Ishikawa (cell line): ENCODE data around the gene PUM1.

Experiments
- CEBPB ChIP-seq: IDR thresholded peaks from 2 replicates; pipeline ENCODE4 v1.6.1; 2012
- CREB1 ChIP-seq: IDR thresholded peaks from 2 replicates; pipeline ENCODE4 v1.6.1; 2012; ENCODE audit warnings: low read depth
- EGR1 ChIP-seq: IDR thresholded peaks from 2 replicates; pipeline ENCODE4 v1.6.1; 2012
- EP300 ChIP-seq: IDR thresholded peaks from 2 replicates; pipeline ENCODE4 v1.6.1; 2012; ENCODE audit warnings: borderline replicate concordance
- FOXM1 ChIP-seq: IDR thresholded peaks from 2 replicates; pipeline ENCODE4 v1.6.1; 2012; ENCODE audit warnings: low read depth, borderline replicate concordance
- NFIC ChIP-seq: IDR thresholded peaks from 2 replicates; pipeline ENCODE4 v1.6.1; 2012
- RAD21 ChIP-seq: IDR thresholded peaks from 2 replicates; pipeline ENCODE4 v1.6.1; 2012; ENCODE audit warnings: low read depth
- TAF1 ChIP-seq: IDR thresholded peaks from 2 replicates; pipeline ENCODE4 v1.6.1; 2012; ENCODE audit warnings: low read depth, mild to moderate bottlenecking
- TCF12 ChIP-seq: IDR thresholded peaks from 2 replicates; pipeline ENCODE4 v1.6.1; 2012; ENCODE audit warnings: low read depth
- TEAD4 ChIP-seq: IDR thresholded peaks from 2 replicates; pipeline ENCODE4 v1.6.1; 2012
- YY1 ChIP-seq: IDR thresholded peaks from 2 replicates; pipeline ENCODE4 v1.6.1; 2012; ENCODE audit warnings: low read depth
- ZBTB7A ChIP-seq: IDR thresholded peaks from 2 replicates; pipeline ENCODE4 v1.6.1; 2012; ENCODE audit warnings: low read depth
- TF ChIP-seq, protein P1 (sequence below): IDR thresholded peaks from 2 replicates; pipeline ENCODE4 v1.6.1; 2012
- TF ChIP-seq, protein P2 (sequence below): IDR thresholded peaks from 2 replicates; pipeline ENCODE4 v1.6.1; 2012; ENCODE audit warnings: low read depth, mild to moderate bottlenecking
- TF ChIP-seq, protein P3 (sequence below): IDR thresholded peaks from 2 replicates; pipeline ENCODE4 v1.6.1; 2012

Gene PUM1, protein sequence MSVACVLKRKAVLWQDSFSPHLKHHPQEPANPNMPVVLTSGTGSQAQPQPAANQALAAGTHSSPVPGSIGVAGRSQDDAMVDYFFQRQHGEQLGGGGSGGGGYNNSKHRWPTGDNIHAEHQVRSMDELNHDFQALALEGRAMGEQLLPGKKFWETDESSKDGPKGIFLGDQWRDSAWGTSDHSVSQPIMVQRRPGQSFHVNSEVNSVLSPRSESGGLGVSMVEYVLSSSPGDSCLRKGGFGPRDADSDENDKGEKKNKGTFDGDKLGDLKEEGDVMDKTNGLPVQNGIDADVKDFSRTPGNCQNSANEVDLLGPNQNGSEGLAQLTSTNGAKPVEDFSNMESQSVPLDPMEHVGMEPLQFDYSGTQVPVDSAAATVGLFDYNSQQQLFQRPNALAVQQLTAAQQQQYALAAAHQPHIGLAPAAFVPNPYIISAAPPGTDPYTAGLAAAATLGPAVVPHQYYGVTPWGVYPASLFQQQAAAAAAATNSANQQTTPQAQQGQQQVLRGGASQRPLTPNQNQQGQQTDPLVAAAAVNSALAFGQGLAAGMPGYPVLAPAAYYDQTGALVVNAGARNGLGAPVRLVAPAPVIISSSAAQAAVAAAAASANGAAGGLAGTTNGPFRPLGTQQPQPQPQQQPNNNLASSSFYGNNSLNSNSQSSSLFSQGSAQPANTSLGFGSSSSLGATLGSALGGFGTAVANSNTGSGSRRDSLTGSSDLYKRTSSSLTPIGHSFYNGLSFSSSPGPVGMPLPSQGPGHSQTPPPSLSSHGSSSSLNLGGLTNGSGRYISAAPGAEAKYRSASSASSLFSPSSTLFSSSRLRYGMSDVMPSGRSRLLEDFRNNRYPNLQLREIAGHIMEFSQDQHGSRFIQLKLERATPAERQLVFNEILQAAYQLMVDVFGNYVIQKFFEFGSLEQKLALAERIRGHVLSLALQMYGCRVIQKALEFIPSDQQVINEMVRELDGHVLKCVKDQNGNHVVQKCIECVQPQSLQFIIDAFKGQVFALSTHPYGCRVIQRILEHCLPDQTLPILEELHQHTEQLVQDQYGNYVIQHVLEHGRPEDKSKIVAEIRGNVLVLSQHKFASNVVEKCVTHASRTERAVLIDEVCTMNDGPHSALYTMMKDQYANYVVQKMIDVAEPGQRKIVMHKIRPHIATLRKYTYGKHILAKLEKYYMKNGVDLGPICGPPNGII

DNA sequence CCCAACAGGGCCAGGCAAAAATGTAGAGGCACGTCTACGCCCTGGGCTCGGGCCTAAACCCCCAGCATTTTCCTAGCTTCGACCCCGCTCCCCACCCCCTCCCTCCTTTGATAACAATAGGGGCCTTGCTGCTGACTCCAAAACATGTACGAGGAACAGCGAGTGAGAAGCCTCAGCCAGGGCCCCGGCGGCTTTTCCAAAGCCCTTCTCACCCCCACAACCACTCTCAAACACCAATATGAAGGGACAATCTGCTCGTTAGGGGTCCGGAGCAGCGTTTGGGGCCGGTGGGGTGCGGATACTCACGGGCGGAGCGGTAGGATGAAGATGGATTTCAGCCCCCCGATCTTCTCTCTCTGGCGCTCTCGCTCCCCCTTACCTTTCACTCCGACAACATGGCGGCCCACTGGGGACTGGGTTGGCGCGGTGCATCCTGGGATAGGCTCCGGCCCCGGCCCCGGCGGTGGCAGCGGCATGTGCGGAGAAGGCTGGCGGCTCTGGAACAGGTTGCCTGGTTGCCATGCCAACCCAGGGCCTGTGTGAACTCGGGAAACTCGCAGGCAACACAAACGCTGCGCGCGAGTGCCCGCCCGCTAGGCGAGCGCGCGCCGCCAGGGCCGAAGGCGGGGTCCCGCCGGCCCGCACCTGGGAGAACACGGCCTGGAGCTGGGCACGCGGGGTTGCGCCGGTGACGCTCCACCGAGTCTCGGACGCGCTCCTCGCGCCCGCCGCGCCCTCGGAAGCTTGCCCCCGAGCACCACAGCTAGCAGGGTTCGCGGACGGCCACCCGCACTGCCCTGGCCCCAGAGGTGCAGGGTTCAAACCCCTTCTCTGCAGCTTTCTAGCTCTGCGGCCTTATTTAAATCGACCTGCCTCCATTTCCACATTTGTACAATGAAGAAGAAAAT is at the start of gene PUM1:
Gene PUM1 (minus strand): TSS at position 408 of the 908 bp plus-strand sequence. CDS start 6,151 bp downstream, outside the sequence.
- TF ChIP-seq EP300 (no peak; the same call in 1 of the 2 replicates), ZBTB7A (0 out of 2 replicates have a peak, but pooled peaks have one; percentile 24), CREB1 (no peak), TAF1 (peak; percentile 93), RAD21 (0 out of 2 replicates have a peak, but pooled peaks have one; percentile 3), YY1 (peak; percentile 96), CEBPB (no peak), FOXM1 (0 out of 2 replicates have a peak, but pooled peaks have one; percentile 12), TEAD4 (peak; percentile 10), TCF12 (peak; percentile 47; the same call in 1 of the 2 replicates)
- TF ChIP-seq, protein P1, sequence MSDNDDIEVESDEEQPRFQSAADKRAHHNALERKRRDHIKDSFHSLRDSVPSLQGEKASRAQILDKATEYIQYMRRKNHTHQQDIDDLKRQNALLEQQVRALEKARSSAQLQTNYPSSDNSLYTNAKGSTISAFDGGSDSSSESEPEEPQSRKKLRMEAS, result peak; percentile 88

DNA sequence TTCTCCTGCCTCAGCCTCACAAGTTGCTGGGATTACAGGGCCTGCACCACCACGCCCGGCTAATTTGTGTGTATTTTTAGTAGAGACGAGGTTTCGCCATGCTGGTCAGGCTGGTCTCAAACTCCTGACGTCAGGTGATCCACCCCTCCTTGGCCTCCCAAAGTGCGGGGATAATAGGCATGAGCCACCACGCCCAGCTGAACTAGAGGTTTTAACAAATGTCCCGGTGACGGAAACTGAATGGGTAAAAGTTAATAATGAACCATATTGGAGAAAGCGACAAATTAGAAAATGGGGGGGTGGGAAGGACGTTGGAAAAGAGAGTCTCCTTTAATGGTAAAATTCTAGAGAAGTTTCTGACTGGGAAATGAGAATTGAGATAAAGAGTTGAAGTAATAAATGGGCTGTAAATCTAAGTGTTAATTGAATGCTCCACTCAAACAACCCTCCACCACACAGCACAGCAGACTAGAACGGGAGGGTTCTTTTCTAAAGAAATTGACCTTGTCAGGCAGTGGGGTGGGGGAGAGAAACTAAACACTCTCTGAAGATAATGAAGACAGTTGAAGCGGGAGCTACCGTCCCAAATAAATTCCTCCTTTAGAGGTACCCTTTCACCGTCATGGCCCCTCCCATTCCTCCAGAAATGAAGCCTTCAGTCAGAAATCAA is 46.9 kb upstream of the PUM1 start:
- no peak for TF ChIP-seq EGR1
- no peak for TF ChIP-seq RAD21
- TF ChIP-seq, protein P1, result no peak
- no peak for TF ChIP-seq EP300
- TF ChIP-seq YY1, result no peak

DNA sequence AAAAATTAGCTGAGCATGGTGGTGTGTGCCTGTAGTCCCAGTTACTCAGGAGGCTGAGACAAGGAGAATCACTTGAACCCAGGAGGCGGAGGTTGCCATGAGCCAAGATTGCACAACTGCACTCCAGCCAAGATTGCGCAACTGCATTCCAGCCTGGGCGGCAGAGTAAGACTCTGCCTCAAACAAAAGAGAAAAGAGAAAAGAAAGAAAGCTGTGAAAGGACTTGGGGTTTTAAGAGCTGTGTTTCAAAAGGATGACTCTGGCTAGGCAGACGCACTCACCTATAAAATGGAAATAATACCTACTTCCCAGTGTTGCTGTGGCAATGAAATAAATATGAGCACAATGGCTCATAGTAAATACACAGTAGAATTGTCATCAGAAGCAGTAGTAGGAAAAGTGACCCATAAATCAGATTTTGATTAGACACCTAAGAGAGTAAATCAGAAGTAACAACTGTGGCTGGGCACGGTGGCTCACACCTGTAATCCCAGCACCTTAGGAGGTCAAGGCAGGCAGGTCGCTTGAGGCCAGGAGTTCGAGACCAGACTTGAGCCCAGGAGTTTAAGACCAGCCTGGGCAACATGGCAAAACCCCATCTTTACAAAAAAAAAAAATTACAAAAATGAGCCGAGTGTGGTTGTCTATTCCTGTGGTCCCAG is 45.9 kb upstream of the PUM1 start:
- TF ChIP-seq, protein P2, sequence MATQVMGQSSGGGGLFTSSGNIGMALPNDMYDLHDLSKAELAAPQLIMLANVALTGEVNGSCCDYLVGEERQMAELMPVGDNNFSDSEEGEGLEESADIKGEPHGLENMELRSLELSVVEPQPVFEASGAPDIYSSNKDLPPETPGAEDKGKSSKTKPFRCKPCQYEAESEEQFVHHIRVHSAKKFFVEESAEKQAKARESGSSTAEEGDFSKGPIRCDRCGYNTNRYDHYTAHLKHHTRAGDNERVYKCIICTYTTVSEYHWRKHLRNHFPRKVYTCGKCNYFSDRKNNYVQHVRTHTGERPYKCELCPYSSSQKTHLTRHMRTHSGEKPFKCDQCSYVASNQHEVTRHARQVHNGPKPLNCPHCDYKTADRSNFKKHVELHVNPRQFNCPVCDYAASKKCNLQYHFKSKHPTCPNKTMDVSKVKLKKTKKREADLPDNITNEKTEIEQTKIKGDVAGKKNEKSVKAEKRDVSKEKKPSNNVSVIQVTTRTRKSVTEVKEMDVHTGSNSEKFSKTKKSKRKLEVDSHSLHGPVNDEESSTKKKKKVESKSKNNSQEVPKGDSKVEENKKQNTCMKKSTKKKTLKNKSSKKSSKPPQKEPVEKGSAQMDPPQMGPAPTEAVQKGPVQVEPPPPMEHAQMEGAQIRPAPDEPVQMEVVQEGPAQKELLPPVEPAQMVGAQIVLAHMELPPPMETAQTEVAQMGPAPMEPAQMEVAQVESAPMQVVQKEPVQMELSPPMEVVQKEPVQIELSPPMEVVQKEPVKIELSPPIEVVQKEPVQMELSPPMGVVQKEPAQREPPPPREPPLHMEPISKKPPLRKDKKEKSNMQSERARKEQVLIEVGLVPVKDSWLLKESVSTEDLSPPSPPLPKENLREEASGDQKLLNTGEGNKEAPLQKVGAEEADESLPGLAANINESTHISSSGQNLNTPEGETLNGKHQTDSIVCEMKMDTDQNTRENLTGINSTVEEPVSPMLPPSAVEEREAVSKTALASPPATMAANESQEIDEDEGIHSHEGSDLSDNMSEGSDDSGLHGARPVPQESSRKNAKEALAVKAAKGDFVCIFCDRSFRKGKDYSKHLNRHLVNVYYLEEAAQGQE, result no peak
- TF ChIP-seq RAD21 (no peak; the same call in 1 of the 2 replicates), YY1 (no peak), ZBTB7A (no peak), TCF12 (peak; percentile 43; the same call in 1 of the 2 replicates), EGR1 (no peak), FOXM1 (no peak), NFIC (peak; percentile 73), CREB1 (no peak), CEBPB (peak; percentile 100), TAF1 (no peak), TEAD4 (peak; percentile 98), EP300 (peak; percentile 31; the same call in 1 of the 2 replicates)
- TF ChIP-seq, protein P3, sequence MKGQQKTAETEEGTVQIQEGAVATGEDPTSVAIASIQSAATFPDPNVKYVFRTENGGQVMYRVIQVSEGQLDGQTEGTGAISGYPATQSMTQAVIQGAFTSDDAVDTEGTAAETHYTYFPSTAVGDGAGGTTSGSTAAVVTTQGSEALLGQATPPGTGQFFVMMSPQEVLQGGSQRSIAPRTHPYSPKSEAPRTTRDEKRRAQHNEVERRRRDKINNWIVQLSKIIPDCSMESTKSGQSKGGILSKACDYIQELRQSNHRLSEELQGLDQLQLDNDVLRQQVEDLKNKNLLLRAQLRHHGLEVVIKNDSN, result no peak
- TF ChIP-seq, protein P1, result 0 out of 2 replicates have a peak, but pooled peaks have one; percentile 24

DNA sequence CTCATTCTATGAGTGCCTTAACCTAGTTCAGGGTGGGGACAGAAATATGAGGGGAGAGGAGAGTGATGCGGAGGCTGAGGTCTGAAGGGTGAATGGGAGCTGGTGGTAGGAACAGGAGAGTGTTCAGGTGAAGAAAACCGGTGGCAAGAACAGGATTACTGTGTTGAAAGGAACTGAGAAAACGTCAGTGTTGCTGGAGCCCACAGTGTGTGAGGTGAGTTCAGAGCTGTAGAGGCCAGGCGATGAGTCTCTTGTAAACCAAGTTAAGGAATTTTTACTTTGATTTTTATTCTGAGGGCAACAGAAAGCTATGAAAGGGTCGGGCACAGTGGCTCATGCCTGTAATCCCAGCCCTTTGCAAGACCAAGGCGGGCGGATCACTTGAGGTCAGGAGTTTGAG is 45.3 kb upstream of the PUM1 start:
- TF ChIP-seq, protein P2, result no peak
- TF ChIP-seq CREB1 (no peak), YY1 (no peak), CEBPB (no peak), EP300 (no peak), ZBTB7A (no peak), TEAD4 (no peak), TCF12 (no peak), NFIC (no peak), FOXM1 (no peak)
- TF ChIP-seq, protein P1, result no peak
- TF ChIP-seq, protein P3, result no peak
